PFSK-1 (cell line): ENCODE measurements around the gene ULK1.

Experiments used
- FOXP2 ChIP-seq: optimal IDR thresholded peaks from 2 replicates; pipeline ENCODE3; 2011; ENCODE audit warnings: borderline replicate concordance, control low read depth, inconsistent platforms; ENCODE audit not compliant: insufficient read depth; ENCODE audit errors: extremely low read length, extremely low read depth
- POLR2AphosphoS5 ChIP-seq: IDR thresholded peaks from 2 replicates; pipeline ENCODE4 v1.6.1; 2012; ENCODE audit warnings: low read depth, mild to moderate bottlenecking, control low read depth, low read length, moderate library complexity
- REST ChIP-seq, 2 experiments: IDR thresholded peaks; 2 replicates each; pipeline versions ENCODE4 v1.6.1 to v1.8.0; 2011 to 2012; ENCODE audit warnings: low read depth in 2 of 2, low read length in 2 of 2, control low read depth in 1 of 2, inconsistent platforms in 1 of 2, mild to moderate bottlenecking in 1 of 2, moderate library complexity in 1 of 2; ENCODE audit not compliant: insufficient read depth in 1 of 2
- TAF1 ChIP-seq: IDR thresholded peaks from 2 replicates; pipeline ENCODE4 v1.6.1; 2012; ENCODE audit warnings: low read length, control low read depth, borderline replicate concordance; ENCODE audit not compliant: insufficient read depth

GRCh38 chr12:131905081-131905629, 10.7 kb downstream of the ULK1 start:
- TF ChIP-seq REST (IDR thresholded peaks at IDR 0.05; ENCODE audit: insufficient read depth in 1 of 2, low read depth in 2 of 2, low read length in 2 of 2) = no peak
- TF ChIP-seq POLR2AphosphoS5 = no peak
- no peak for TF ChIP-seq FOXP2
- TF ChIP-seq TAF1 = no peak
